GM13976 (cell line): ENCODE data around the gene C10orf95.

ENCODE experiments used
- DNase-seq: peaks from one replicate; pipeline ENCODE4 v3.0.0; 2012; ENCODE audit warnings: low spot score
- in situ Hi-C: fragments of 300-500 bp; cut with MboI; formaldehyde crosslinking; loops from one replicate; pipeline ENCODE4 v1.12.0; 2022; ENCODE audit warnings: low sequenced_read_pairs, mixed read lengths, inconsistent platforms; ENCODE audit not compliant: unreplicated experiment
- TF ChIP-seq, protein P1 (sequence below): IDR thresholded peaks from 2 replicates; pipeline ENCODE4 v1.5.1; 2012; ENCODE audit warnings: borderline replicate concordance, mild to moderate bottlenecking; ENCODE audit not compliant: insufficient read depth; ENCODE audit errors: extremely low read depth, missing control alignments, control extremely low read depth

The C10orf95 gene

DNA sequence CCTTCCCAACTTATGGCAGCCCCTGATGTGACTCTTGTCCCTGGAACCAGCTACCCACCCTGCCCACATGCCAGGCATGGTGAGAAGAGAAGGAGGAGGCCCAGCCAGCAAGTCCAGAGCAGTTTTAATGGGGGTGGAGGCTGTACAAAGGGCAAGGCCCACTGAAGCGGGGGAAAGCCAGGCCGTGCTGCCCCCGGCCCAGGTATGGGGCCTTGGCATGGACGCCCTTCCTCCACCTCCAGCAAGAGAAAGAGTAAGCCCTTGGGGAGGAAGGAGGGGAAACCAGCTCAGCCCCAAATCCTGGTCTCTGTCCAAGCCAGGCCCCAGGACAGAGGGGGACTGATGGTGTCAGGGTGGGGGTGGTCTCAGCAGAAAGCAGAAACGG, 48.8 kb downstream of the C10orf95 start:
- in situ Hi-C loops, result no loop called here
- no peak for DNase-seq
- TF ChIP-seq, protein P1, sequence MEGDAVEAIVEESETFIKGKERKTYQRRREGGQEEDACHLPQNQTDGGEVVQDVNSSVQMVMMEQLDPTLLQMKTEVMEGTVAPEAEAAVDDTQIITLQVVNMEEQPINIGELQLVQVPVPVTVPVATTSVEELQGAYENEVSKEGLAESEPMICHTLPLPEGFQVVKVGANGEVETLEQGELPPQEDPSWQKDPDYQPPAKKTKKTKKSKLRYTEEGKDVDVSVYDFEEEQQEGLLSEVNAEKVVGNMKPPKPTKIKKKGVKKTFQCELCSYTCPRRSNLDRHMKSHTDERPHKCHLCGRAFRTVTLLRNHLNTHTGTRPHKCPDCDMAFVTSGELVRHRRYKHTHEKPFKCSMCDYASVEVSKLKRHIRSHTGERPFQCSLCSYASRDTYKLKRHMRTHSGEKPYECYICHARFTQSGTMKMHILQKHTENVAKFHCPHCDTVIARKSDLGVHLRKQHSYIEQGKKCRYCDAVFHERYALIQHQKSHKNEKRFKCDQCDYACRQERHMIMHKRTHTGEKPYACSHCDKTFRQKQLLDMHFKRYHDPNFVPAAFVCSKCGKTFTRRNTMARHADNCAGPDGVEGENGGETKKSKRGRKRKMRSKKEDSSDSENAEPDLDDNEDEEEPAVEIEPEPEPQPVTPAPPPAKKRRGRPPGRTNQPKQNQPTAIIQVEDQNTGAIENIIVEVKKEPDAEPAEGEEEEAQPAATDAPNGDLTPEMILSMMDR, result no peak

DNA sequence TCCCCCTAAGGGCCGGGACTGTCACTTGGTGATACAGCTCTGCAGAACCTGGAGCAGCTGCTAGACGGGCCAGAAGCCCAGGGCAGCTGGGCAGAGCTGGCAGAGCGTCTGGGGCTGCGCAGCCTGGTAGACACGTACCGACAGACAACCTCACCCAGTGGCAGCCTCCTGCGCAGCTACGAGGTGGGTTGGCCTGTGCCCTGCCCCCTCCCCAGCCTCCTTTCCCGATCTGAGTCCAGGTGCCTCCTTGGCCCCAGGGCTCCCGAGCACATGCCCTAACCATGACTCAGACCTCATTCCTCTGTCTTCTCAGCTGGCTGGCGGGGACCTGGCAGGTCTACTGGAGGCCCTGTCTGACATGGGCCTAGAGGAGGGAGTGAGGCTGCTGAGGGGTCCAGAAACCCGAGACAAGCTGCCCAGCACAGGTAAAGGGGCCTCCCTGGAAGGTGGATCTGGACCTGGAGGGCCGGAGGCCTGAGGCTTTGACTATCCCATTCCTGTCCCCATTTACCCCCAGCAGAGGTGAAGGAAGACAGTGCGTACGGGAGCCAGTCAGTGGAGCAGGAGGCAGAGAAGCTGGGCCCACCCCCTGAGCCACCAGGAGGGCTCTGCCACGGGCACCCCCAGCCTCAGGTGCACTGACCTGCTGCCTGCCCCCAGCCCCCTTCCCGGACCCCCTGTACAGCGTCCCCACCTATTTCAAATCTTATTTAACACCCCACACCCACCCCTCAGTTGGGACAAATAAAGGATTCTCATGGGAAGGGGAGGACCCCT, 49.4 kb downstream of the C10orf95 start:
- TF ChIP-seq, protein P1, result no peak
- no peak for DNase-seq
- in situ Hi-C loops, result no loop called here

DNA sequence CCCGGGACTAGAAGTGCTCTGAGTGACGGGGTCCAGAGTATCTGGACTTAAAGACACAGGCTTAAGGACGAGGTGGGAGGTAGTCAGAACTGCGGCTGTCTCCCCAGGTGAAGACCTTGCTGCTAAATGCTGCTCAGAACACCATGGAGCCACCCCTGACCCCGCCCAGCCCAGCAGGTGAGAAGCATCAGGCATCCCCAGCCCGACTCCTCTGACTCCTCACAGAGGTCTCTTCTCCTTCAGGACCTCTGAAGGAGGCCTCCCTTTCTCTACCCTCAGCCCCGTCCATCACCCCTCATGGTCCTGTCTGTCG, 50.0 kb downstream of the C10orf95 start:
- TF ChIP-seq, protein P1, result no peak

DNA sequence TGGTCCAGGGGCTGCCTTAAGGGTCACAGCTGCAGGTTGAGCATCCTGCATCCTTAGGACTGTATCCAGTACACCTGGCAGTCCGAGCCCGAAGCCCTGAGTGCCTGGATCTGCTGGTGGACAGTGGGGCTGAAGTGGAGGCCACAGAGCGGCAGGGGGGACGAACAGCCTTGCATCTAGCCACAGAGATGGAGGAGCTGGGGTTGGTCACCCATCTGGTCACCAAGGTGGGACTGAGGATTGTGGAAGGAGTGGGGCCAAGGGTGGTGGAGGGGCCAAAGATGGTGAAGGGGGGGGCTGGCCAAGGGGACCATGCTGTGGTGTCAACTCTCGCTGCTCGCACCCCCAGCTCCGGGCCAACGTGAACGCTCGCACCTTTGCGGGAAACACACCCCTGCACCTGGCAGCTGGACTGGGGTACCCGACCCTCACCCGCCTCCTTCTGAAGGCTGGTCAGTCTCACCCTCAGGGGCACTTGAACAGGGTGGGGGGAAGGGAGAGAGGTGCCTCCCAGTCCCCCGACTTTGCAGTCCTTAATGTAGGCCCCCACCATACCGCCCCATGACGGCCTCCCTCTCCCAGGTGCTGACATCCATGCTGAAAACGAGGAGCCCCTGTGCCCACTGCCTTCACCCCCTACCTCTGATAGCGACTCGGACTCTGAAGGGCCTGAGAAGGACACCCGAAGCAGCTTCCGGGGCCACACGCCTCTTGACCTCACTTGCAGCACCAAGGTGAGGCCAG, 50.6 kb downstream of the C10orf95 start:
- TF ChIP-seq, protein P1, result no peak
- DNase-seq, result no peak
- in situ Hi-C loops, result no loop called here

More for the DNA sequence above, 50.0 kb downstream of the C10orf95 start:
- in situ Hi-C loops, result no loop called here
- DNase-seq, result no peak

DNA sequence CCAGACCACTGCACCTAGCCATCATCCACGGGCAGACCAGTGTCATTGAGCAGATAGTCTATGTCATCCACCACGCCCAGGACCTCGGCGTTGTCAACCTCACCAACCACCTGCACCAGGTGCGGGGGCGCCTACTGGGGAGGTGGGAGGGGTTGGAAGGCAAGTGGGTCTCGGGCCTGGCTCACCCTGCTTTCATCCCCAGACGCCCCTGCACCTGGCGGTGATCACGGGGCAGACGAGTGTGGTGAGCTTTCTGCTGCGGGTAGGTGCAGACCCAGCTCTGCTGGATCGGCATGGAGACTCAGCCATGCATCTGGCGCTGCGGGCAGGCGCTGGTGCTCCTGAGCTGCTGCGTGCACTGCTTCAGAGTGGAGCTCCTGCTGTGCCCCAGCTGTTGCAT, 51.3 kb downstream of the C10orf95 start:
- in situ Hi-C loops, result no loop called here
- TF ChIP-seq, protein P1, result no peak
- DNase-seq, result no peak
